ENCODE measurements around the gene IL1RN. TPM values are rescaled to one million over a fixed set of nuclear protein-coding genes. Genes with fewer than 3 reads are reported as not detected.

IL1RN gene
- polyA plus RNA-seq, 1 donor (not counting 4 experiments of a cell fraction or from before 2014, with no cell fraction given), result 128 TPM

- peaks cover 4% of the 10 kb centered on the region for H3K4me1 ChIP-seq (ENCODE audit: control insufficient read depth, extremely low read depth, insufficient read depth, low read length)
- dilution Hi-C loops (cut with MboI; ENCODE audit: extremely low pct_ligation_motif_present, low sequenced_read_pairs), result no loop called here
- FAIRE-seq, result no peak
- no peak overlapping the region for H3K9ac ChIP-seq (ENCODE audit: control insufficient read depth, extremely low read depth, insufficient read depth, low read length)
- H3K4me3 ChIP-seq (ENCODE audit: control insufficient read depth in 2 of 3, extremely low read depth in 1 of 3, insufficient read depth in 2 of 3, low read depth in 1 of 3, low read length in 3 of 3), result no peak overlapping the region
- no peak overlapping the region for H2AFZ ChIP-seq (ENCODE audit: control insufficient read depth, low read length)
- no peak for DNase-seq (ENCODE audit: low read depth, low spot score)
- H3K27me3 ChIP-seq (ENCODE audit: control insufficient read depth, extremely low read depth, insufficient read depth, low read length), result no peaks in the 10 kb centered on the region
- TF ChIP-seq, protein P1, sequence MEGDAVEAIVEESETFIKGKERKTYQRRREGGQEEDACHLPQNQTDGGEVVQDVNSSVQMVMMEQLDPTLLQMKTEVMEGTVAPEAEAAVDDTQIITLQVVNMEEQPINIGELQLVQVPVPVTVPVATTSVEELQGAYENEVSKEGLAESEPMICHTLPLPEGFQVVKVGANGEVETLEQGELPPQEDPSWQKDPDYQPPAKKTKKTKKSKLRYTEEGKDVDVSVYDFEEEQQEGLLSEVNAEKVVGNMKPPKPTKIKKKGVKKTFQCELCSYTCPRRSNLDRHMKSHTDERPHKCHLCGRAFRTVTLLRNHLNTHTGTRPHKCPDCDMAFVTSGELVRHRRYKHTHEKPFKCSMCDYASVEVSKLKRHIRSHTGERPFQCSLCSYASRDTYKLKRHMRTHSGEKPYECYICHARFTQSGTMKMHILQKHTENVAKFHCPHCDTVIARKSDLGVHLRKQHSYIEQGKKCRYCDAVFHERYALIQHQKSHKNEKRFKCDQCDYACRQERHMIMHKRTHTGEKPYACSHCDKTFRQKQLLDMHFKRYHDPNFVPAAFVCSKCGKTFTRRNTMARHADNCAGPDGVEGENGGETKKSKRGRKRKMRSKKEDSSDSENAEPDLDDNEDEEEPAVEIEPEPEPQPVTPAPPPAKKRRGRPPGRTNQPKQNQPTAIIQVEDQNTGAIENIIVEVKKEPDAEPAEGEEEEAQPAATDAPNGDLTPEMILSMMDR (optimal IDR thresholded peaks at IDR 0.05 in 1 of 3, IDR thresholded peaks at IDR 0.05 in 1 of 3, conservative IDR thresholded peaks at IDR 0.05 in 1 of 3; ENCODE audit: extremely low read depth in 1 of 3, insufficient read depth in 2 of 3, low read length in 3 of 3), result no peak
- TF ChIP-seq EZH2 (IDR thresholded peaks at IDR 0.05; ENCODE audit: low read length), result no peak
- H3K9me1 ChIP-seq (ENCODE audit: control insufficient read depth, extremely low read depth, insufficient read depth, low read length), result no peaks in the 10 kb centered on the region
- H3K4me2 ChIP-seq (ENCODE audit: control insufficient read depth, extremely low read depth, insufficient read depth, low read depth, low read length), result no peak overlapping the region
- H3K79me2 ChIP-seq (ENCODE audit: control insufficient read depth, insufficient read depth, low read length), result no peaks in the 10 kb centered on the region
- no peaks in the 10 kb centered on the region for H4K20me1 ChIP-seq (ENCODE audit: control insufficient read depth, extremely low read depth, insufficient read depth, low read length)
- no peak overlapping the region for H3K27ac ChIP-seq (ENCODE audit: control insufficient read depth, insufficient read depth, low read length)
- peaks cover 0 to 5% of the 10 kb centered on the region in 2 experiments for H3K36me3 ChIP-seq (ENCODE audit: control insufficient read depth in 2 of 2, extremely low read depth in 1 of 2, insufficient read depth in 2 of 2, low read length in 2 of 2)
- H3K9me3 ChIP-seq (ENCODE audit: control insufficient read depth, low read depth, low read length), result no peaks in the 10 kb centered on the region
Observed at GRCh38 chr2:113178891-113179290, 51.5 kb downstream of the IL1RN start.

DNA sequence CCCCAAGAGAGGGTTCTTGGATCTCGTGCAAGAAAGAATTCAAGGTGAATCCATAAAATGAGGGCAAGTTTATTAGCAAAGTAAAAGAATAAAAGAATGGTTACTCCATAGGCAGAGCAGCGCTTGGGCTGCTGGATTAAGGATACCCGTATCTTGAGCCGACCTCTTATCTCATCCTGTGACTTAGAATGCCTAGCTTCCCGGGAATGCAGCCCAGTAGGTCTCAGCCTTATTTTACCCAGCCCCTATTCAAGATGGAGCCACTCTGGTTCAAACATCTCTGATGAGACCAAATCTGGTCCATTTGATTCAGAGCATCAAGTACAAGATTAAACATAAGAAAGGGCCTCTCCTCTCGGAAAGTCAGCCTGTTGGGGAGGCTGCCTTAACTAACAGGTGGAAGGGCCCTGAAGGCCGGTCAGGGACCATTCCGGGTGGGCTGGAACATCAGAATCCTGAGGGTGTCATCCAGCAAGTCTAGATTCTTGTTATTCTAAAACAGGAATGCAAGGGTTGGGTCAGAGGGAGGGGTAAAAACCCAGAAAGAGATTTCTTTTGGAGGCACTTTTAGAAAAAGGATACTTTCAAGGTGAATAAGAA, 52.1 kb downstream of the IL1RN start:
- FAIRE-seq (no peak), DNase-seq (ENCODE audit: low read depth, low spot score) (no peak)
- no peaks in the 10 kb centered on the region for H3K9me1 ChIP-seq (ENCODE audit: control insufficient read depth, extremely low read depth, insufficient read depth, low read length)
- no peaks in the 10 kb centered on the region for H3K79me2 ChIP-seq (ENCODE audit: control insufficient read depth, insufficient read depth, low read length)
- H3K4me1 ChIP-seq (ENCODE audit: control insufficient read depth, extremely low read depth, insufficient read depth, low read length), result peaks cover 4% of the 10 kb centered on the region
- H3K36me3 ChIP-seq (ENCODE audit: control insufficient read depth in 2 of 2, extremely low read depth in 1 of 2, insufficient read depth in 2 of 2, low read length in 2 of 2), result peaks cover 0 to 5% of the 10 kb centered on the region in 2 experiments
- H3K9me3 ChIP-seq (ENCODE audit: control insufficient read depth, low read depth, low read length), result no peaks in the 10 kb centered on the region
- H3K4me2 ChIP-seq (ENCODE audit: control insufficient read depth, extremely low read depth, insufficient read depth, low read depth, low read length), result no peak overlapping the region
- dilution Hi-C loops (cut with MboI; ENCODE audit: extremely low pct_ligation_motif_present, low sequenced_read_pairs), result no loop called here
- H4K20me1 ChIP-seq (ENCODE audit: control insufficient read depth, extremely low read depth, insufficient read depth, low read length), result no peaks in the 10 kb centered on the region
- no peak overlapping the region for H3K9ac ChIP-seq (ENCODE audit: control insufficient read depth, extremely low read depth, insufficient read depth, low read length)
- H3K27ac ChIP-seq (ENCODE audit: control insufficient read depth, insufficient read depth, low read length), result no peak overlapping the region
- H3K27me3 ChIP-seq (ENCODE audit: control insufficient read depth, extremely low read depth, insufficient read depth, low read length), result no peaks in the 10 kb centered on the region
- no peak overlapping the region for H2AFZ ChIP-seq (ENCODE audit: control insufficient read depth, low read length)
- no peak for TF ChIP-seq EZH2 (IDR thresholded peaks at IDR 0.05; ENCODE audit: low read length)
- TF ChIP-seq, protein P1 (optimal IDR thresholded peaks at IDR 0.05 in 1 of 3, IDR thresholded peaks at IDR 0.05 in 1 of 3, conservative IDR thresholded peaks at IDR 0.05 in 1 of 3; ENCODE audit: extremely low read depth in 1 of 3, insufficient read depth in 2 of 3, low read length in 3 of 3), result no peak
- H3K4me3 ChIP-seq (ENCODE audit: control insufficient read depth in 2 of 3, extremely low read depth in 1 of 3, insufficient read depth in 2 of 3, low read depth in 1 of 3, low read length in 3 of 3), result no peak overlapping the region
